Uterus (tissue), 4 donors: ENCODE results near the gene DAB2IP. TPM values are rescaled to one million over a fixed set of nuclear protein-coding genes. Genes with fewer than 3 reads are reported as not detected.

Experiments used
- DNase-seq, 2 donors: peaks; one replicate each; pipeline ENCODE4 v3.0.0-alpha.2; 2019 to 2020
- H3K27ac ChIP-seq, 2 donors: fragments of 200-600 bp; sonication (generic); 1 replicate in 1 of 2; 2 replicates in 1 of 2; pipeline ENCODE4 v1.5.1; 2016 to 2018
- H3K27me3 ChIP-seq, 2 donors: fragments of 200-600 bp; sonication (generic); one replicate each; pipeline ENCODE4 v1.5.1; 2018 to 2019; ENCODE audit warnings: control low read depth in 1 of 2
- H3K36me3 ChIP-seq, 2 donors: fragments of 200-600 bp; sonication (generic); one replicate each; pipeline ENCODE4 v1.5.1; 2019; ENCODE audit warnings: control low read depth in 1 of 2
- H3K4me1 ChIP-seq, 2 donors: fragments of 200-600 bp; sonication (generic); one replicate each; pipeline ENCODE4 v1.5.1; 2018 to 2019; ENCODE audit warnings: control low read depth in 1 of 2
- H3K4me3 ChIP-seq, 2 donors: fragments of 200-600 bp; sonication (generic); 1 replicate in 1 of 2; 2 replicates in 1 of 2; pipeline ENCODE4 v1.5.1; 2018 to 2019; ENCODE audit warnings: mild to moderate bottlenecking in 1 of 2
- H3K9me3 ChIP-seq, 2 donors: fragments of 200-600 bp; sonication (generic); one replicate each; pipeline ENCODE4 v1.5.1; 2019; ENCODE audit warnings: control low read depth in 1 of 2
- CTCF ChIP-seq, 4 experiments: fragments of 200-600 bp in 2 of 4; fragments of 450-650 bp in 2 of 4; sonication (generic) in 2 of 4; IDR thresholded peaks; one replicate each; pipeline ENCODE4 v1.5.1; 2016 to 2019; ENCODE audit warnings: antibody characterized with exemption in 4 of 4, mild to moderate bottlenecking in 2 of 4, moderate library complexity in 1 of 4
- POLR2A ChIP-seq, 2 donors: fragments of 450-650 bp; IDR thresholded peaks; one replicate each; pipeline ENCODE4 v1.6.1; 2016; ENCODE audit warnings: antibody characterized with exemption in 2 of 2, mild to moderate bottlenecking in 1 of 2, moderate library complexity in 1 of 2
- intact Hi-C: fragments of 100-400 bp; cut with DNase I; formaldehyde crosslinking; loops from one replicate; pipeline ENCODE4 v1.15.1; 2023; ENCODE audit warnings: low total_unique reads
- total RNA-seq, 4 donors: library from RNA; depleted of rRNA in 3 of 4; stranded (reverse); fragments of >200 nt in 3 of 4; gene quantifications; one replicate each; pipeline versions ENCODE4 v1.1.0 to v1.2.4, GENCODE V29; 2014 to 2023
- donor health status: DM: yes; HTN: yes; CAD: no.

Gene DAB2IP
- total RNA-seq, 4 donors from 2014 or later, result 22.0 to 139 (median 31.6) TPM

DNA sequence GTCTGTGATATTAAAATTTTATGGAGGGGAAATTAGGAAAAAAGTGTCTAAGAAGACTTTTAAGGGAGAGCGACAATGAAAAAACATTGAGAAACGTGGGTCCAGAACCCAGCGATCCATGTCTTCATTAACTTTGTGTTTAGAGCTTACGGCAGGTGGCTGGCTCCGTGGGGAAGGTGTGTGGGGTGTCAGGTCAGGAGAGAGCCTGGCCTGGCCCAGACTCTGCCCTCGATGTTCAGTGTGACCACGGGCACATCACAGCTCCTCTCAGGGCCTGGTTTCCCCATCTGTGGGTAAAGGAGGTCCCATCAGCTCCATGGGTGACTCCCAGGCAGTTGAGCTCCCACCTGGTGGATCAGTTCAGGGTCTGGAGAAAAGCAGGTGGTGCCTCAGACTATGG, 22.1 kb downstream of the DAB2IP start:
- Histone ChIP-seq H3K4me1 (no peaks in the 10 kb centered on the region), H3K27me3 (no peaks in the 10 kb centered on the region), H3K36me3 (no peaks in the 10 kb centered on the region), H3K27ac (no peak overlapping the region), H3K4me3 (no peak overlapping the region), H3K9me3 (no peaks in the 10 kb centered on the region)
- no peak for DNase-seq
- TF ChIP-seq CTCF (IDR thresholded peaks at IDR 0.05) (no peak), POLR2A (IDR thresholded peaks at IDR 0.05) (no peak)
- intact Hi-C loops, result no loop called here

GRCh38 chr9:121674017-121674416, 22.6 kb downstream of the DAB2IP start:
- Histone ChIP-seq H3K27ac (no peak overlapping the region), H3K36me3 (no peaks in the 10 kb centered on the region), H3K4me3 (no peak overlapping the region), H3K9me3 (no peaks in the 10 kb centered on the region), H3K4me1 (no peaks in the 10 kb centered on the region), H3K27me3 (no peaks in the 10 kb centered on the region)
- no peak for TF ChIP-seq POLR2A (IDR thresholded peaks at IDR 0.05)
- no peak for TF ChIP-seq CTCF (IDR thresholded peaks at IDR 0.05)
- no peak for DNase-seq
- intact Hi-C loops, result no loop called here

- Histone ChIP-seq H3K27me3 (no peaks in the 10 kb centered on the region), H3K4me3 (no peak overlapping the region), H3K9me3 (no peaks in the 10 kb centered on the region), H3K4me1 (no peaks in the 10 kb centered on the region), H3K27ac (no peak overlapping the region), H3K36me3 (no peaks in the 10 kb centered on the region)
- no peak for DNase-seq
- intact Hi-C loops, result no loop called here
- TF ChIP-seq CTCF (IDR thresholded peaks at IDR 0.05), result no peak
- TF ChIP-seq POLR2A (IDR thresholded peaks at IDR 0.05), result no peak
Measured at GRCh38 chr9:121674952-121675351, 23.5 kb downstream of the DAB2IP start.

- intact Hi-C loops, result no loop called here
- H3K4me3 ChIP-seq, result no peak overlapping the region
- no peak for DNase-seq
- TF ChIP-seq POLR2A (IDR thresholded peaks at IDR 0.05) (no peak), CTCF (IDR thresholded peaks at IDR 0.05) (no peak)
- no peaks in the 10 kb centered on the region for H3K4me1 ChIP-seq
- no peaks in the 10 kb centered on the region for H3K27me3 ChIP-seq
- H3K27ac ChIP-seq, result no peak overlapping the region
- H3K9me3 ChIP-seq, result no peaks in the 10 kb centered on the region
- no peaks in the 10 kb centered on the region for H3K36me3 ChIP-seq
Measured at GRCh38 chr9:121675381-121675780, 23.9 kb downstream of the DAB2IP start.

DNA sequence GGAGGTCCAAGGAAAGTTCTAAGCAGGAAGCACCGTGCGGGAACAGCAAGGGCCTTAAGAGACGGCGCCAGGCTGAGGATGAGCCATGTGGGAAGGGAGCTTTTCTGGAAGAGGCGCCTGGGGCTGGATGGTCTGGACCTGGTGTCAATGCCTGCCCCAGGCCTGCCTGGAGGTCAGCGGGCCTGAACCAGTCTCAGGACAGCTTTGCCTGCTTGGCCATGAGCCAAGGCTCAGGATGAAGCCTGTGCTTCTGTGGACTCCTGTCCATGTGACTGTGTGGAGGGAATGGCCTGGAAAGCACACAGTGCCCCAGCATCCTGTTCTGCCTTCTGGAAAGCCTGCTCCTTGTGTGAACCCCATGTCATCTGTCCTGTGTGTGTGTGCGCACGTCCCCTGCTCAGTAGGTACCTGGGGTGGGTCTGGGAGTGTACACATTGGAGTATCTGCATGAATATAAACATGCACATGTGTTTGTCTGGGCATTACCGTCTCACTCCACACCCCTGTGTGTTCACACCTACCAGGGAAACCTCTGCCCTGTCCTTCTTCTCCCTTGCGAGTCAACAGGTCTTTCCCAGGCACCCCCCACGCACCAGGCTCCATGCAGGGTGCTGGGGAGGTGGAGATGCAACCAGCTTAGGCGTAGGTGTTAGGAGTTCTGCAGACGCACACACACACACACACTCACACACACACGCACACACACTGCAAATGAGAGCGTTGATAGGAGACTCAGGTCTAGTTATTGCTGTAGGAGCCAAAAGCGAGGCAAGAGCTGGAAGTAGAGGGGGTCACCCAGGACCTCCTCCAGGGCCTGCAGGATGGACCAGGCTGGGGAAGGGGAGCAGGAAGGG, 24.8 kb downstream of the DAB2IP start:
- no peak for TF ChIP-seq CTCF (IDR thresholded peaks at IDR 0.05)
- no peak for TF ChIP-seq POLR2A (IDR thresholded peaks at IDR 0.05)
- H3K4me1 ChIP-seq, result no peaks in the 10 kb centered on the region
- no peaks in the 10 kb centered on the region for H3K9me3 ChIP-seq
- no peaks in the 10 kb centered on the region for H3K36me3 ChIP-seq
- H3K27ac ChIP-seq, result no peak overlapping the region
- DNase-seq, result no peak
- no peak overlapping the region for H3K4me3 ChIP-seq
- H3K27me3 ChIP-seq, result no peaks in the 10 kb centered on the region
- intact Hi-C loops, result no loop called here
